Measurements from ENCODE around the gene NEK11. TPM values are rescaled to one million over a fixed set of nuclear protein-coding genes. Genes with fewer than 3 reads are reported as not detected.

Gene NEK11
- total and polyA plus RNA-seq, 4 donors: 4.0 to 36.3 (median 9.8) TPM

- Histone ChIP-seq H3K9me3 (ENCODE audit: control insufficient read depth in 4 of 4, insufficient read depth in 3 of 4, low read length in 3 of 4) (no peaks in the 10 kb centered on the region), H3K27ac (ENCODE audit: low read depth in 1 of 2, low read length in 1 of 2) (no peak overlapping the region), H3K9ac (ENCODE audit: insufficient read depth in 1 of 2, low read length in 2 of 2) (no peak overlapping the region), H3K4me1 (ENCODE audit: control insufficient read depth in 5 of 5, insufficient read depth in 5 of 5, low read length in 5 of 5) (peaks cover 0 to 17% (median 3%) of the 10 kb centered on the region in 5 donors), H3K27me3 (ENCODE audit: control insufficient read depth in 3 of 3, insufficient read depth in 3 of 3, low read length in 2 of 3) (no peaks in the 10 kb centered on the region), H3K36me3 (ENCODE audit: control insufficient read depth in 4 of 4, insufficient read depth in 4 of 4, low read length in 4 of 4) (no peaks in the 10 kb centered on the region), H3K4me3 (no peak overlapping the region)
- TF ChIP-seq, protein P1, sequence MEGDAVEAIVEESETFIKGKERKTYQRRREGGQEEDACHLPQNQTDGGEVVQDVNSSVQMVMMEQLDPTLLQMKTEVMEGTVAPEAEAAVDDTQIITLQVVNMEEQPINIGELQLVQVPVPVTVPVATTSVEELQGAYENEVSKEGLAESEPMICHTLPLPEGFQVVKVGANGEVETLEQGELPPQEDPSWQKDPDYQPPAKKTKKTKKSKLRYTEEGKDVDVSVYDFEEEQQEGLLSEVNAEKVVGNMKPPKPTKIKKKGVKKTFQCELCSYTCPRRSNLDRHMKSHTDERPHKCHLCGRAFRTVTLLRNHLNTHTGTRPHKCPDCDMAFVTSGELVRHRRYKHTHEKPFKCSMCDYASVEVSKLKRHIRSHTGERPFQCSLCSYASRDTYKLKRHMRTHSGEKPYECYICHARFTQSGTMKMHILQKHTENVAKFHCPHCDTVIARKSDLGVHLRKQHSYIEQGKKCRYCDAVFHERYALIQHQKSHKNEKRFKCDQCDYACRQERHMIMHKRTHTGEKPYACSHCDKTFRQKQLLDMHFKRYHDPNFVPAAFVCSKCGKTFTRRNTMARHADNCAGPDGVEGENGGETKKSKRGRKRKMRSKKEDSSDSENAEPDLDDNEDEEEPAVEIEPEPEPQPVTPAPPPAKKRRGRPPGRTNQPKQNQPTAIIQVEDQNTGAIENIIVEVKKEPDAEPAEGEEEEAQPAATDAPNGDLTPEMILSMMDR (IDR thresholded peaks at IDR 0.05; ENCODE audit: control extremely low read depth, extremely low read depth): no peak
- ATAC-seq (ENCODE audit: insufficient read depth, low FRiP score) (no peak), DNase-seq (peak; percentile 24 to 67 (median 64))
- WGBS, 2 donors: 77 to 88% methylated on average over 3 of the region's 3 CpGs
Measured at GRCh38 chr3:131231710-131232389, 205.2 kb downstream of the NEK11 start.

DNA sequence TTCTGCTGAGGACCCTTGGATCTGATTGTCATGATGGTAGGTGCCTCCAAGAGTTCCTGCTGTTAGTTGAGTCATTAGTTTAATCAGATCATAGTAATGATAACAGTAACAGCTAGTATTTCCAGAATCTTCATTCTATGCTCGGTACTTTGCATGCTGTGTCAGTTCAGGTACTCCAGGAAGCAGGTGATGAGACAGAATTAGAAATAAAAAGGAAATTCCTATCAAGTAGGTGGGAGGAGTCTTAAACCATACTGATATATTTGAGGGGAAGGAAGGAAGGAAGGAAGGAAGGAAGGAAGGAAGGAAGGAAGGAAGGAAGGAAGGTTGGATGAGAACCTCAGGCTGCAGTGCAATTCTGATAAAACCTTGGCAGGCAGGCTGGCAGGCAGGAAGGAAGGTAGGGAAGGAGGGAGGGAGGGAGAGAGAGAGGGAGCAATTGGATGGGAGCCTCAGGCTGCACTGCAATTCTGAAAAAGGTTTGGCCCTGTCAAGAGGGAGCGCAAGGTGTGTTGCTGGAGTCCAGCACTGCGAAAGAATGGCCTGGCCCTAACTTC is 206.1 kb downstream of the NEK11 start:
- no peak overlapping the region for H3K27ac ChIP-seq (ENCODE audit: low read depth in 1 of 2, low read length in 1 of 2)
- no peaks in the 10 kb centered on the region for H3K36me3 ChIP-seq (ENCODE audit: control insufficient read depth in 4 of 4, insufficient read depth in 4 of 4, low read length in 4 of 4)
- TF ChIP-seq, protein P1 (IDR thresholded peaks at IDR 0.05; ENCODE audit: control extremely low read depth, extremely low read depth): no peak
- no peak overlapping the region for H3K4me3 ChIP-seq
- peaks cover 0 to 17% (median 3%) of the 10 kb centered on the region in 5 donors for H3K4me1 ChIP-seq (ENCODE audit: control insufficient read depth in 5 of 5, insufficient read depth in 5 of 5, low read length in 5 of 5)
- no peak overlapping the region for H3K9ac ChIP-seq (ENCODE audit: insufficient read depth in 1 of 2, low read length in 2 of 2)
- DNase-seq: no peak
- H3K9me3 ChIP-seq (ENCODE audit: control insufficient read depth in 4 of 4, insufficient read depth in 3 of 4, low read length in 3 of 4): no peaks in the 10 kb centered on the region
- H3K27me3 ChIP-seq (ENCODE audit: control insufficient read depth in 3 of 3, insufficient read depth in 3 of 3, low read length in 2 of 3): no peaks in the 10 kb centered on the region
- WGBS, 2 donors: 88 to 93% methylated on average over 3 of the region's 3 CpGs
- ATAC-seq (ENCODE audit: insufficient read depth, low FRiP score): no peak

DNA sequence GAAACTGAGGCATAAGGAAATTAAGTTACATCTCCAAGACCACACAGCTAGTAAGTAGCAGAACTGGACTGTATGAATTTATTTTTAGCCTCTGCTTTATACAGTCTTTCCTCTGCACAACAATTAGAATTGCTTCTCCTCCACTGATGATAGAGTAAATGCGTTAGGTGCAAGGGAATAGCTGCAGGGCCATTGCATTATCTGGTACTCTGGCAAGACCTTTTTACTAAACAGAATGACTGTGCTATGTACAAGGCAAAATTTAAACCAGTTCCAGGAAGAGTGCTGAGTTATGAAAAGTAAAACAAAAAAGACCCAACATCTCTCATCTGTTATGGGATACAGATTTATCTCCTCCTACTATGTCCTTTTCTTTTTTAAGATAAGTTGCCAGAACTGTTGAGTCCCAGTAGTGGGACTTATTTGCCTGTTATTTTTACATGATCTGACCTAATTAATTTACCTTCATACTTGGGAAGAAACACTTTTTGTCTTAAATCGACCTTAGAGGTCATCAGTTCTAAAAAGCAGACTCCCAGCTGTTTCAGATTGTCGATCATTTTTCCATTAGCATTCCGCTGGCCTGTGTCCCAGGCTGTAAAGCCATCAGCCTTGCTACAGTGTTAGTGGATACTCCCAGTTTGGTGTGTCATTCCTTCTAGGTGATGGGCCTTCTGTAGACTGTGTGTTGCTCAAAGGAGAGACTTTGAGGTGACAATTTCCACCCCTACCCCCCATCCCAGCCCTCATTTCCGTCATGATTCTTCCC is 207.4 kb downstream of the NEK11 start:
- no peaks in the 10 kb centered on the region for H3K27me3 ChIP-seq (ENCODE audit: control insufficient read depth in 3 of 3, insufficient read depth in 3 of 3, low read length in 2 of 3)
- H3K4me3 ChIP-seq: no peak overlapping the region
- peaks cover 0 to 17% (median 3%) of the 10 kb centered on the region in 5 donors for H3K4me1 ChIP-seq (ENCODE audit: control insufficient read depth in 5 of 5, insufficient read depth in 5 of 5, low read length in 5 of 5)
- no peak overlapping the region for H3K27ac ChIP-seq (ENCODE audit: low read depth in 1 of 2, low read length in 1 of 2)
- no peak overlapping the region for H3K9ac ChIP-seq (ENCODE audit: insufficient read depth in 1 of 2, low read length in 2 of 2)
- ATAC-seq (ENCODE audit: insufficient read depth, low FRiP score) (no peak), DNase-seq (peak; percentile 37 to 70 (median 55))
- H3K9me3 ChIP-seq (ENCODE audit: control insufficient read depth in 4 of 4, insufficient read depth in 3 of 4, low read length in 3 of 4): no peaks in the 10 kb centered on the region
- WGBS, 2 donors: 82 to 84% methylated on average over 5 of the region's 5 CpGs
- TF ChIP-seq, protein P1 (IDR thresholded peaks at IDR 0.05; ENCODE audit: control extremely low read depth, extremely low read depth): no peak
- no peaks in the 10 kb centered on the region for H3K36me3 ChIP-seq (ENCODE audit: control insufficient read depth in 4 of 4, insufficient read depth in 4 of 4, low read length in 4 of 4)

Measured in lung (tissue), 12 donors.